ENCODE data around the gene PRM2.

Gene PRM2

DNA sequence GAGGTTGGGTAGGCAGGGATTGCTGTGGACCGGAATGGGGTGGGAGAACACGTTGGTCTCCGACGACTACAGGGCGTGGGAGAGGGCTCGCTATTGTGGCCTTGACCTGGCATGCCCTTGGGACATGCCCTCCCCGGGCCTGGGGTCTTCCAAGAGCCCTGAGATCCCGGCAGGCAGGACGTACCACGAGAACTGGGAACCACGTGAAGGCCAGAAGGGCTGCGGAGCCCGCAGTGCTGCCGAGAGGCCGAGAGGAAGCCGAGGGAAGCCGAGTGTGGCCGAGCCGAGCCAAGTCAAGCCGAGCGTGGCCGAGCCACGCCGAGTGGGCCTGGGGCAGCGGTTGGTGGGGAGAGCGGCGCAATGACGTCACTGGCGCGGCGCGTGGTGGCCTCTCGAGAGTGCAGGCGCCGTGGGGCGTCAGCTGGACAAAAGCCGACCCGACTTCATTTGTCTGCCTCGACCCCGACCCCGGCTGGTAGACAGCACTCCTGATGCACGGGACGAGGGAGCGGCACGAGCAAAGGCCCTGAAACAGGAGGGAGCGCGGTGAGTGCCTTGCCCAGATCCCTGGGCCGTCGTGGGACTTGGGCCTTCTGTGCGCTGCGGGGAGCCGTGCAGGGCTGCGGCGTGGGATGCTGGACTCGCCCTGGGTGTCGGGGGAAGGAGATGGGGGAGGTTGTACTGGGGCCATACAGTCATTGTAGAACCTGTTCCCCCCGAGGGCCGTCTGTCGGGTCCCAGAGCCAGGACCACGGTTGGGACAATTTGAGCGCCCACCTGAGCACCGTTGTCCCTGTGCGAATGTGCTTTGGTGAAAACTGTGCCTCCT, 26.8 kb downstream of the PRM2 start:
- no peak for DNase-seq (ENCODE audit: low read depth in 2 of 2)

DNA sequence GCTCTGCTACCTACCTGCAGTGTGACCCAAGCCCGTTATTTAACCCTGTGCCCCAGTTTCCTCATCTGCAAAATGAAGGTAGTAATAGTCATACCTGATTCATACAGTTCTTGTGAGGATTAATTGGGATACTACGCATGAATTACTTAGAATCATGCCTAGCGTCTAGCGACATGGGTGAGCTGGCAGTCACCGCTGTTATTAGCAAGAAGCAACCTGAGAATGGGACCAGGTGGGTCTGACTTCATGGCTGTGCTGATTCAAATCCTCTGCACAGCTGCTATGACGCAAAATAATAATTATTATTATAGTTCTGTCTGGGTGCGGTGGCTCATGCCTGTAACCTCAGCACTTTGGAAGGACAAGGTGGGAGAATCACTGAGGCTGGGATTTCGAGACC, 28.1 kb downstream of the PRM2 start:
- DNase-seq (ENCODE audit: low read depth in 2 of 2), result no peak

GRCh38 chr16:11245988-11246387, 30.3 kb downstream of the PRM2 start:
- no peak for DNase-seq (ENCODE audit: low read depth in 2 of 2)

GRCh38 chr16:11245222-11245737, 31.0 kb downstream of the PRM2 start:
- no peak for DNase-seq (ENCODE audit: low read depth in 2 of 2)

- no peak for DNase-seq (ENCODE audit: low read depth in 2 of 2)
Measured at GRCh38 chr16:11242658-11243057, 33.6 kb downstream of the PRM2 start.

GRCh38 chr16:11241480-11242204, 34.6 kb downstream of the PRM2 start:
- DNase-seq (ENCODE audit: low read depth in 2 of 2), result no peak

- DNase-seq (ENCODE audit: low read depth in 2 of 2), result no peak
Measured at GRCh38 chr16:11240636-11241473, 35.4 kb downstream of the PRM2 start.

DNA sequence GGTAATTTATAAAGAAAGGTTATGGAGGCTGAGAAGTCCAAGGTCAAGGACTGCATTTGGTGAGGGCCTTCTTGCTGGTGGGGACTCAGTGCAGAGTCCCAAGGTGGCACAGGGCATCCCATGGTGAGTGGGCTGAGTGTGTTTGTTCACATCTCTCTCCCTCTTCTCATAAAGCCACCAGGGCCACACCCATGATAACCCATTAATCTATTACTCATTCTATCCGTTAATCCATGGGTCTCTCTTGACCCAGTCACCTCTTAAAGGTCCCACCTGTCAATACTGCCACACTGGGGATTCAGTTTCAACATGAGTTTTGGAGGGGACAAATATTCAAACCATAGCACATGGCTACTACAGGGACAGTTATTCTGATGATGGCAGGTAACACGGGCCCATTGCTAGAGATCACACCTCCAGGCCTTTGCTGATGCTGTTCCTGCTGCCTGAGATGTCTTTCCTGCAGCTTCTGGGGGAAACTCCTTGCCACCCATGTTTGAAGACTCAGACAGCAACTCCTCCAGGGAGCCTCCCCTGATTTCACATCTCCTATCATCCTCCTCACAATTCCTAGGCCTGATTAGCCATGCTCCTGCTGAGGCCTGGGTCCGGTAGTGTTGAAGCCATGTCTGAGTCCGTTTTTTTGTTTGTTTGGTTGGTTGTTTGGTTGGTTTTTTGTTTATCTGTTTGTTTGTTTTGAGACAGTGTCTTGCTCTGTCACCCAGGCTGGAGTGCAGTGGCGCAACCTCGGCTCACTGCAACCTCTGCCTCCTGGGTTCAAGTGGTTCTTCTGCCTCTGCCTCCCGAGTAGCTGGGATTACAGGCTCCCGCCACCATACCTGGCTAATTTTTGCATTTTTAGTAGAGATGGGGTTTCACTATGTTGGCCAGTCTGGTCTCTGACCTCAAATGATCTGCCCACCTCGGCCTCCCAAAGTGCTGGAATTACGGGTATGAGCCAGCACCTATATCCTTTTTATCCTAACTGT, 36.3 kb downstream of the PRM2 start:
- no peak for DNase-seq (ENCODE audit: low read depth in 2 of 2)

DNA sequence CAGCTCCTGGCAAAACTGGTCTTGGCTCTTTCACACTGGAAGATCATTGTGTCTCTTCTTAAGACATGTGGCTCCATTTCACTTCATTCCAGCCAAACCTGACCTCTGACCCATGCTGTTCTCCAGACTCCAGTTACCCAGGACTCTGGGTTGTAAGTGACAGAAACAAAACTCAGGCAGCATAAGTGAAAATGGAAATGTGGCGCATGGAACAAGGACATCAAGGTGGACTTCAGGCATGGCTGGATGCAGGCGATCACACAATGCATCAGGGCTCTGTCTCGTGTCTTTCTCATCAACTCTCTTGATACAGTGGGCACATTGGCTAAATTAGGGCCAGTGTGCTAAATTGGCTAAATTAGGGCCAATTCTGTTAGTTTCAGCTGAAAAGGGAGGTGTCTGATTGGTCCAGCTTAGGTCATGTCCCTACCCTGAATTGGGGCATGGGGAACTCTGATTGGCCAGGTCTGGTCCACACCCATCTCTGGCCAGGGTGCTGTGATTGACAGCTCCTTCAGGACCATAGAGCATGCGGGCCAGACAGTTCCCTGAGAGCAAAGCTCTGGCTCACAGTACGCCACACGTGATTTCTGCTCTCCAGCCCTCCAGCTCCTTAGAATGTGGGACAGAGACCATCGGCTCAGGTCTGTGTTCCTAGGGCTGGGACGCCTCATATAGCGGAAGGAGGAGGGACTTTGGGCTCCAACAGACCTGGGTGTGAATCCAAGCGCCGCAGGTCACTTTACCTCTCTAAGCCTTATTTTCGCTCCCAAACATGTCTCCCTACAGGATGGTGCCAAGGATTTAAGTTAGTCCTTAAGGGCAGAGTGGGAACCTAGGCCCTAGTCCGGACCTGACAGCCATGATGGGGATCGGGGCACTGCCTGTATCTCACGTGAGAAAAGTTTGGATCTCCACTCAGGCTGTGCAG, 37.7 kb downstream of the PRM2 start:
- DNase-seq (ENCODE audit: low read depth in 2 of 2), result no peak

- DNase-seq (ENCODE audit: low read depth in 2 of 2), result no peak
Measured at GRCh38 chr16:11236461-11237254, 39.6 kb downstream of the PRM2 start.

DNA sequence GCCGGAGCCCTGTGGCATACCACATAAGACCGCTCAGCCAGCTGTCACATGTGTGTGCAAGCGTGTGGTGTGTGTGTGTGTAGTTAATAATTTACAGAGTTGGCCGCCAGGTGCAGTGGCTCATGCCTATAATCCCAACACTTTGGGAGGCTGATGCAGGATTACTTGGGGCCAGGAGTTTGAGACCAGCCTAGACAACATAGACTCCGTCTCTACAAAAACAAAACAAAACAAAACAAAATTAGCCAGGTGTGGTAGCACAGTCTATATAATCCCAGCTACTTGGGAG, 40.6 kb downstream of the PRM2 start:
- DNase-seq (ENCODE audit: low read depth in 2 of 2), result no peak

GRCh38 chr16:11234884-11235702, 41.2 kb downstream of the PRM2 start:
- no peak for DNase-seq (ENCODE audit: low read depth in 2 of 2)

DNA sequence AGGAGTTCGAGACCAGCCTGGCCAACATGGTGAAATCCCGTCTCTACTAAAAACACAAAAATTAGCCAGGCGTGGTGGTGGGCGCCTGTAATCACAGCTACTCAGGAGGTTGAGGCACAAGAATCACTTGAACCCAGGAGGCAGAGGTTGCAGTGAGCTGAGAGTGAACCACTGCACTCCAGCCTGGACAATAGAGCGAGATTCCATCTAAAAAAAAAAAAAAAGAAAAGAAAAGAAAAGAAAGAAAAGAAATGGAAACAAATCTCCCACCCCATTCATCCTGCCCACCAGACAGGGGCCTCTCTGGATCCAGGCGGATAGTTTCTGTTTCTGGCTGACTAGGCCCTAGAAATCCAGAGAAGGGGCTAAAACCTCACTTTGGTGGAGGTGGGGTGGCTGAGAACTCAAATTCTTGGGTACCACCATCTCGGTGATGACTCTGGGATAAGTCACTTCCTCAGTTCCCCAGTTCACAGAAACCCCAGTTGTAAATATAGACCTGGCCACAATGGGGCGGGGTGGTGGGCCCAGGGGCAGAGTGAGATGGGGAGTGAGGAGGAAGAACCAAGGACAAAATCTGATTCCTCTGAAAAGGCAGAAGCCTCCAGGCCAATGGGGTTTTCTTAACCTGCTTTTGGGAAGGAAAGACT, 42.4 kb downstream of the PRM2 start:
- DNase-seq (ENCODE audit: low read depth in 2 of 2), result peak in 1 of 2 experiments; percentile 82

DNA sequence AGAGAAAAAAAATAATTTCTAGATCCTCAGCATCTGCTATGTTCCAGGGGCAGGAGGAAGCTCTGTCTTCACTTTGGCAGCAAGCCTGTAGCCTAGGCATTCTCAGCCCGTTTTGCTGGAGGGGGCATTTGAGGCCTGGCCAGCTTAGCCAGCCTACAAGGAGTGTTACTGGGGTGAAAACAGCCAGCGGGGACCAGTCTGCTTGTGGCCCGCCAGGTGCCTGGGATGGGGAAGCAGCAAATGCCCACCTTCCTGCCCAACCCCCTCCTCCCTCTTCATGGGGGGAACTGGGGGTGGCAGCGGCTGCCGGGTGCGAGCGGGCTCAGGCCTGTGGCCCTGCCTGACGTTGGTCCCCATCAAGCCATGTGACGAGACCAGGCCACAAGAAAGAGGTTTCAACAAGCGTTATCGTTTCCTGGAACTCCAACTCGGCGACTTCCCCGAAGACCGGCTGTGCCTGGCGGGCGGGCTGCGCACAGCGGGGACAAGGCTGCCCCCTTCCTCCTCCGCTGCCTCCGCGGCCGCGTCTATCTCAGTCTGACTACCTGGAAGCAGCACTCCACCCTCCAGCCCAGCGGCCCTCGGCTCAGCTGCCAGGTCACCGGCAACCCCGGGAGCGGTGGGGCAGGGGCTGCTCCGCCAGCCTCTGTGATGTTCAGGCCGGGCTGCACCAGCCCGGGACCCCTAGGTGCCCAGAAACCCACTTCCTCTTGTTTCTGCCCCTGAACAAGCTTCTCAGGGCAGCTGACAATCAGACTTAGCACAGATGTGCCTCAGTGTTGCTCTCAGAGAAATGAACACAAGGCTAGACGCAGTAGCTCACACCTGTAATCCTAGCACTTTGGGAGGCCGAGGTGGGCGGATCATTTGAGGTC, 43.2 kb downstream of the PRM2 start:
- peak; percentile 81 to 90 for DNase-seq (ENCODE audit: low read depth in 2 of 2)

- no peak for DNase-seq (ENCODE audit: low read depth in 2 of 2)
Measured at GRCh38 chr16:11232302-11232851, 43.9 kb downstream of the PRM2 start.

DNA sequence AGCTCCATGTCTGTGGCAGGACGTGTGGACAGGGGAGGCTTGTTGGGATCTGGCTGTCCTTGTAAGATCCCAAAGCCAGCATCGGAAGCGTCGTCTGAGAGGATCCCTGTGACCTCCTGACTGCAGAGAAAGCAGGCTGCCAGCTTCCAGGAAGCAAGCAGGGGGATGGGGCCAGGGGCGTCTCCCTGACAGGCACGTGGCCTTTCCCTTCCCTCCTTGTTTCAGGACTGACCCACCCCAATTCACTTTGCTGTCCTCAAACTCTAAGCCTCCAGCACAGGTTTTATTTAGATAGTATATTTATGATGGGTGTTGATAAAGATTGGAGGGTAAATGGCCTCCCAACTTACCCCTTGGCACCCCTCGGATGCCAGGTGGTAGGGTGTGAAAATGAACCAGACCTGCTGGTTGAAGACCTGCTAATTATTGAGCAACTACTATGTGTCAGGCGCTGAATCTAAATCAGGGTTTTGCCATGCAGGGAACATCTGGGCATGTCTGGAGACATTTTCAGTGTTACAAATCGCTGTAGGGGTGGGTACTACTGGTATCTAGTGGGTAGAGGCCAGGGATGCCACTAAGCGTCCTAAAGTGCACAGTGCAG, 44.8 kb downstream of the PRM2 start:
- no peak for DNase-seq (ENCODE audit: low read depth in 2 of 2)
